Vagina (tissue), 2 donors: ENCODE measurements around the gene NEDD4. TPM values are rescaled to one million over a fixed set of nuclear protein-coding genes. Genes with fewer than 3 reads are reported as not detected.

ENCODE experiments used
- DNase-seq, 2 donors: peaks; one replicate each; pipeline ENCODE4 v3.0.0-alpha.2; 2017; ENCODE audit errors: extremely low spot score in 2 of 2
- H3K27ac ChIP-seq: fragments of 200-600 bp; sonication (generic); one replicate; pipeline ENCODE4 v1.5.1; 2019
- H3K27me3 ChIP-seq: fragments of 200-600 bp; sonication (generic); one replicate; pipeline ENCODE4 v1.5.1; 2019
- H3K36me3 ChIP-seq, 2 donors: fragments of 200-600 bp; sonication (generic); one replicate each; pipeline ENCODE4 v1.5.1; 2017 to 2019
- H3K4me1 ChIP-seq: fragments of 200-600 bp; sonication (generic); one replicate; pipeline ENCODE4 v1.5.1; 2019
- H3K4me3 ChIP-seq, 2 donors: fragments of 200-600 bp; sonication (generic); 1 replicate in 1 of 2; 2 replicates in 1 of 2; pipeline ENCODE4 v1.5.1; 2016 to 2019
- H3K9me3 ChIP-seq: fragments of 200-600 bp; sonication (generic); one replicate; pipeline ENCODE4 v1.5.1; 2019
- POLR2A ChIP-seq, 2 donors: fragments of 450-650 bp; IDR thresholded peaks; one replicate each; pipeline ENCODE4 v1.6.1; 2017; ENCODE audit warnings: antibody characterized with exemption in 2 of 2, mild to moderate bottlenecking in 2 of 2, moderate library complexity in 2 of 2
- POLR2AphosphoS5 ChIP-seq, 2 donors: sonication (generic); formaldehyde crosslinking; IDR thresholded peaks; one replicate each; pipeline ENCODE4 v1.9.0; 2017; ENCODE audit warnings: antibody characterized with exemption in 2 of 2, mild to moderate bottlenecking in 2 of 2, low read depth in 1 of 2; ENCODE audit not compliant: insufficient read depth in 1 of 2
- intact Hi-C: fragments of 100-400 bp; cut with DNase I; formaldehyde crosslinking; loops from one replicate; pipeline ENCODE4 v1.15.1; 2023
- total RNA-seq: library from RNA; depleted of rRNA; stranded (reverse); fragments of >200 nt; gene quantifications from one replicate; pipeline ENCODE4 v1.2.3, GENCODE V29; 2016
- TF ChIP-seq, protein P1 (sequence below), 3 experiments: fragments of 450-650 bp in 2 of 3; fragments of 200-600 bp in 1 of 3; sonication (generic) in 1 of 3; IDR thresholded peaks; one replicate each; pipeline ENCODE4 v1.5.1; 2017 to 2019; ENCODE audit warnings: antibody characterized with exemption in 3 of 3, mild to moderate bottlenecking in 2 of 3, moderate library complexity in 2 of 3

Gene NEDD4
- total RNA-seq, 1 donor from 2014 or later = 21.9 TPM

DNA sequence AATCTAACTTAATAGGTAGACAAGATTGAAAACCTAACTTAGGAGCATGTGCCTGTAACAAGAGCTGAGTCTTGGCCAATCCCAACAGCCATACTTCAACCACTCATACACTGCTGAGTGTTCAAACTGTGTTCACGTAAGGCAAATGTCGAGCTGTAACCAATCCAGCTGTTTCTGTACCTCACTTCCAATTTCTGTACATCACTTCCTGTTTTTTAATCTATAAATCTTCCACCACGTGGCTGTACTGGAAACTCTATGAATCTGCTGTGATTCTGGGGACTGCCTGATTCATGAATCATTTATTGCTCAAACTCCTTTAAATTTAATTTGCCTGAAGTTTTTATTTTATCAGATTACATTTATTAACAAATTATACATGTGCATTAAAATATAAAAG, 44.6 kb upstream of the NEDD4 start:
- Histone ChIP-seq H3K36me3 (no peaks in the 10 kb centered on the region), H3K27ac (no peak overlapping the region), H3K4me1 (peaks cover 12% of the 10 kb centered on the region), H3K27me3 (no peaks in the 10 kb centered on the region), H3K9me3 (no peaks in the 10 kb centered on the region), H3K4me3 (no peak overlapping the region)
- intact Hi-C loops = no loop called here
- TF ChIP-seq POLR2AphosphoS5 (IDR thresholded peaks at IDR 0.05; ENCODE audit: insufficient read depth in 1 of 2, low read depth in 1 of 2) = no peak
- TF ChIP-seq POLR2A (IDR thresholded peaks at IDR 0.05) = no peak
- TF ChIP-seq, protein P1, sequence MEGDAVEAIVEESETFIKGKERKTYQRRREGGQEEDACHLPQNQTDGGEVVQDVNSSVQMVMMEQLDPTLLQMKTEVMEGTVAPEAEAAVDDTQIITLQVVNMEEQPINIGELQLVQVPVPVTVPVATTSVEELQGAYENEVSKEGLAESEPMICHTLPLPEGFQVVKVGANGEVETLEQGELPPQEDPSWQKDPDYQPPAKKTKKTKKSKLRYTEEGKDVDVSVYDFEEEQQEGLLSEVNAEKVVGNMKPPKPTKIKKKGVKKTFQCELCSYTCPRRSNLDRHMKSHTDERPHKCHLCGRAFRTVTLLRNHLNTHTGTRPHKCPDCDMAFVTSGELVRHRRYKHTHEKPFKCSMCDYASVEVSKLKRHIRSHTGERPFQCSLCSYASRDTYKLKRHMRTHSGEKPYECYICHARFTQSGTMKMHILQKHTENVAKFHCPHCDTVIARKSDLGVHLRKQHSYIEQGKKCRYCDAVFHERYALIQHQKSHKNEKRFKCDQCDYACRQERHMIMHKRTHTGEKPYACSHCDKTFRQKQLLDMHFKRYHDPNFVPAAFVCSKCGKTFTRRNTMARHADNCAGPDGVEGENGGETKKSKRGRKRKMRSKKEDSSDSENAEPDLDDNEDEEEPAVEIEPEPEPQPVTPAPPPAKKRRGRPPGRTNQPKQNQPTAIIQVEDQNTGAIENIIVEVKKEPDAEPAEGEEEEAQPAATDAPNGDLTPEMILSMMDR (IDR thresholded peaks at IDR 0.05) = no peak
- DNase-seq = no peak

DNA sequence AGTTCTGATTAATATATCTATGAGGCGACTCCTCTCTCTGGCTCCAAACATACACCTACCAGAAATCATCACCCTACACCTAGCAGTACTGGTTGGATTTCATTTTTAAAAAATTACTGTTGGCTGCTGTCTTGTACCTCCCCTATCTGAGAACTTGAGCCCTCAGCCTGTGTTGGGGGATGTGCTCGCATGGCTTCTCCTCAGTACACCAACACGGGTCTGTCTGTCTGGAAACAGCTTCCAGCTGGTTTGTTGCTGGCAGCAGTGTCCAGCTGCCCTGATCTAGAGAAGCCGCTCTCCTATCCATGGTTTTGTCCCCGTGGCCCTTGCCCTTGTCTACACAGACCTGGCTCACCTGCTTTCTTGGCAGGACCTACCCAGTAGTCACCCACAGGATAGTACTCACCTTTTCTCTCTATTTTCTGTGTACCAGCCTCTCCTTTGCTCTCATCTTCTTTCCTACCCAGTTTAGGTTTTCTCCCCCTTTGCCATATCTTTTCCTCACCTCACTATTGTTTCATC, 43.2 kb upstream of the NEDD4 start:
- Histone ChIP-seq H3K4me3 (no peak overlapping the region), H3K27ac (no peak overlapping the region), H3K9me3 (no peaks in the 10 kb centered on the region), H3K36me3 (no peaks in the 10 kb centered on the region), H3K4me1 (peaks cover 7% of the 10 kb centered on the region), H3K27me3 (no peaks in the 10 kb centered on the region)
- intact Hi-C loops = no loop called here
- no peak for DNase-seq
- TF ChIP-seq POLR2A (IDR thresholded peaks at IDR 0.05) (no peak), POLR2AphosphoS5 (IDR thresholded peaks at IDR 0.05; ENCODE audit: insufficient read depth in 1 of 2, low read depth in 1 of 2) (no peak)
- TF ChIP-seq, protein P1 (IDR thresholded peaks at IDR 0.05) = no peak

DNA sequence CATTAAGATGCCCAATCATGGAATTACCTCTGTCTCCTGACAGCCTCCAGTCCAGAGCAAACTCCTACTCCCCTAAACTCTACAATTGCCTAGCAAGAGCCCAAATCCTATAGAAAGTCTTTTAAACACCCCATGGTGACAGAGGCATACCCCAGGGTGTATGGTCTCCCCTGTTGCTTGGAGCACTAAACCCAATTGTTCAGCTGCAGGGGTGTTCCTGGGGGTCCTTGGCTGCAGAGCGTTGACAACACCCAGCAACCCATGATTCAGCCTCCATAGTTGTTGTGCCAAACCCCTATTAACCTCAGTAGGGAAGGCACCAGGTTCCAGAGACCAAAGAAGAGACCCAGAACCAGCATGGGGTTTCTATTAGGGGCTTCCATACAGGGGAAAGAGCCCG, 41.8 kb upstream of the NEDD4 start:
- Histone ChIP-seq H3K9me3 (no peaks in the 10 kb centered on the region), H3K36me3 (no peaks in the 10 kb centered on the region), H3K27ac (no peak overlapping the region), H3K27me3 (no peaks in the 10 kb centered on the region), H3K4me3 (no peak overlapping the region), H3K4me1 (peaks cover 6% of the 10 kb centered on the region)
- TF ChIP-seq POLR2AphosphoS5 (IDR thresholded peaks at IDR 0.05; ENCODE audit: insufficient read depth in 1 of 2, low read depth in 1 of 2) = no peak
- TF ChIP-seq, protein P1 (IDR thresholded peaks at IDR 0.05) = no peak
- TF ChIP-seq POLR2A (IDR thresholded peaks at IDR 0.05) = no peak
- intact Hi-C loops = no loop called here
- no peak for DNase-seq

DNA sequence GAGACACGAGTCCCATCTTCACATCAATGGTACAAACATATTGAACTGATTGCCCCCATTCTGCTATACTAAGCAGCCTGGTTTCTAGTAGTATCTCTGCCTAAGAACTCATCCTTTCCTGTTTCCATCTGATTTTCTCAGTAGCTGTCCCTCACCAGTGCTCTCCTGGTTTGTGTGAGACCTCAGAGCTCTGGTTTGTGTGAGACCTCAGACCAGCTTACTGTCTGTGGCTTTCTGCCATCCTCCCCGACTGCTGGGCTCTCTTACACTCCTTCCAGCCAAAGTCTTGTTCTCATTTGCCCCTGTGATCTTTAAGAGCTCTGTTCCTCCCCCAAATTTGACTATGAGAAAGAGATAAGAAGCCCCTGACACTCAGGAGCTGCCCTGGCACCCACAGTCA, 41.1 kb upstream of the NEDD4 start:
- TF ChIP-seq, protein P1 (IDR thresholded peaks at IDR 0.05) = no peak
- no peak for TF ChIP-seq POLR2A (IDR thresholded peaks at IDR 0.05)
- TF ChIP-seq POLR2AphosphoS5 (IDR thresholded peaks at IDR 0.05; ENCODE audit: insufficient read depth in 1 of 2, low read depth in 1 of 2) = no peak

DNA sequence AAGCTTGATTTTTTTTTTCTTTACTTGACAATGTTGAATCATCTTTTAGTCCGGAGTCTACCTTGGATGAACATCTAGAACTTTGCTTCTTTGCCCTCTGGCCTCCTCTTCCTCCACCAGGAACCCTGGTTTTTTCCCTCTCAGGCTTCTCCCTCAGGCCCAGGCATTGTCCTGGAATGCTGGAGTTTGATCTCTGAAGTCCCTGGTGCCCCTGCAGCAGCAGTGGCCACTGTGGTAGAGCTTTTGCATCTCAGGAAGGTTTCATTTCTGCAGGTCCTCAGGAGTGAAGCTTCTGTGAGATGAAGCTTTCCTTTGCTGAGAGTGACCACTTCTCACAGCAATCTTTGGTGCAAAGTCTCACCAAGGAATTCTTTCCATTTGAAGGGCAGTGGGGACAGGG, 39.0 kb upstream of the NEDD4 start:
- Histone ChIP-seq H3K27me3 (no peaks in the 10 kb centered on the region), H3K27ac (no peak overlapping the region), H3K9me3 (no peaks in the 10 kb centered on the region), H3K4me3 (no peak overlapping the region), H3K4me1 (no peaks in the 10 kb centered on the region), H3K36me3 (no peaks in the 10 kb centered on the region)
- TF ChIP-seq, protein P1 (IDR thresholded peaks at IDR 0.05) = no peak
- TF ChIP-seq POLR2AphosphoS5 (IDR thresholded peaks at IDR 0.05; ENCODE audit: insufficient read depth in 1 of 2, low read depth in 1 of 2) (no peak), POLR2A (IDR thresholded peaks at IDR 0.05) (no peak)
- DNase-seq = no peak
- intact Hi-C loops = no loop called here

More for the DNA sequence above, 41.1 kb upstream of the NEDD4 start:
- Histone ChIP-seq H3K27me3 (no peaks in the 10 kb centered on the region), H3K9me3 (no peaks in the 10 kb centered on the region), H3K36me3 (no peaks in the 10 kb centered on the region), H3K27ac (no peak overlapping the region), H3K4me3 (no peak overlapping the region), H3K4me1 (no peaks in the 10 kb centered on the region)
- intact Hi-C loops = no loop called here
- DNase-seq = no peak
